PFSK-1 (cell line): Measurements from ENCODE around the gene MEGF11.

ENCODE experiments used
- FOXP2 ChIP-seq: optimal IDR thresholded peaks from 2 replicates; pipeline ENCODE3; 2011; ENCODE audit warnings: borderline replicate concordance, control low read depth, inconsistent platforms; ENCODE audit not compliant: insufficient read depth; ENCODE audit errors: extremely low read length, extremely low read depth
- POLR2AphosphoS5 ChIP-seq: IDR thresholded peaks from 2 replicates; pipeline ENCODE4 v1.6.1; 2012; ENCODE audit warnings: low read depth, mild to moderate bottlenecking, control low read depth, low read length, moderate library complexity
- SIN3A ChIP-seq: IDR thresholded peaks from 2 replicates; pipeline ENCODE4 v1.6.1; 2012; ENCODE audit warnings: mild to moderate bottlenecking, low read length, moderate library complexity, borderline replicate concordance; ENCODE audit not compliant: insufficient read depth
- TAF1 ChIP-seq: IDR thresholded peaks from 2 replicates; pipeline ENCODE4 v1.6.1; 2012; ENCODE audit warnings: low read length, control low read depth, borderline replicate concordance; ENCODE audit not compliant: insufficient read depth
- TF ChIP-seq, protein P1 (sequence below), 2 experiments: IDR thresholded peaks; 2 replicates each; pipeline versions ENCODE4 v1.6.1 to v1.8.0; 2011 to 2012; ENCODE audit warnings: low read depth in 2 of 2, low read length in 2 of 2, control low read depth in 1 of 2, inconsistent platforms in 1 of 2, mild to moderate bottlenecking in 1 of 2, moderate library complexity in 1 of 2; ENCODE audit not compliant: insufficient read depth in 1 of 2

MEGF11 gene

GRCh38 chr15:65963358-65963757 lies 290.2 kb downstream of the MEGF11 start:
- no peak for TF ChIP-seq TAF1
- no peak for TF ChIP-seq SIN3A

GRCh38 chr15:65962187-65962586 lies 291.4 kb downstream of the MEGF11 start:
- TF ChIP-seq, protein P1, sequence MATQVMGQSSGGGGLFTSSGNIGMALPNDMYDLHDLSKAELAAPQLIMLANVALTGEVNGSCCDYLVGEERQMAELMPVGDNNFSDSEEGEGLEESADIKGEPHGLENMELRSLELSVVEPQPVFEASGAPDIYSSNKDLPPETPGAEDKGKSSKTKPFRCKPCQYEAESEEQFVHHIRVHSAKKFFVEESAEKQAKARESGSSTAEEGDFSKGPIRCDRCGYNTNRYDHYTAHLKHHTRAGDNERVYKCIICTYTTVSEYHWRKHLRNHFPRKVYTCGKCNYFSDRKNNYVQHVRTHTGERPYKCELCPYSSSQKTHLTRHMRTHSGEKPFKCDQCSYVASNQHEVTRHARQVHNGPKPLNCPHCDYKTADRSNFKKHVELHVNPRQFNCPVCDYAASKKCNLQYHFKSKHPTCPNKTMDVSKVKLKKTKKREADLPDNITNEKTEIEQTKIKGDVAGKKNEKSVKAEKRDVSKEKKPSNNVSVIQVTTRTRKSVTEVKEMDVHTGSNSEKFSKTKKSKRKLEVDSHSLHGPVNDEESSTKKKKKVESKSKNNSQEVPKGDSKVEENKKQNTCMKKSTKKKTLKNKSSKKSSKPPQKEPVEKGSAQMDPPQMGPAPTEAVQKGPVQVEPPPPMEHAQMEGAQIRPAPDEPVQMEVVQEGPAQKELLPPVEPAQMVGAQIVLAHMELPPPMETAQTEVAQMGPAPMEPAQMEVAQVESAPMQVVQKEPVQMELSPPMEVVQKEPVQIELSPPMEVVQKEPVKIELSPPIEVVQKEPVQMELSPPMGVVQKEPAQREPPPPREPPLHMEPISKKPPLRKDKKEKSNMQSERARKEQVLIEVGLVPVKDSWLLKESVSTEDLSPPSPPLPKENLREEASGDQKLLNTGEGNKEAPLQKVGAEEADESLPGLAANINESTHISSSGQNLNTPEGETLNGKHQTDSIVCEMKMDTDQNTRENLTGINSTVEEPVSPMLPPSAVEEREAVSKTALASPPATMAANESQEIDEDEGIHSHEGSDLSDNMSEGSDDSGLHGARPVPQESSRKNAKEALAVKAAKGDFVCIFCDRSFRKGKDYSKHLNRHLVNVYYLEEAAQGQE (IDR thresholded peaks at IDR 0.05; ENCODE audit: insufficient read depth in 1 of 2, low read depth in 2 of 2, low read length in 2 of 2): no peak

- TF ChIP-seq TAF1 (no peak), SIN3A (no peak), FOXP2 (no peak), POLR2AphosphoS5 (no peak)
- TF ChIP-seq, protein P1 (IDR thresholded peaks at IDR 0.05; ENCODE audit: insufficient read depth in 1 of 2, low read depth in 2 of 2, low read length in 2 of 2): no peak
These were observed 293.0 kb downstream of the MEGF11 start for GRCh38 chr15:65960586-65960985.

GRCh38 chr15:65958835-65959234 lies 294.7 kb downstream of the MEGF11 start:
- TF ChIP-seq, protein P1 (IDR thresholded peaks at IDR 0.05; ENCODE audit: insufficient read depth in 1 of 2, low read depth in 2 of 2, low read length in 2 of 2): no peak
- TF ChIP-seq SIN3A: no peak
- TF ChIP-seq TAF1: no peak
- no peak for TF ChIP-seq FOXP2
- no peak for TF ChIP-seq POLR2AphosphoS5

DNA sequence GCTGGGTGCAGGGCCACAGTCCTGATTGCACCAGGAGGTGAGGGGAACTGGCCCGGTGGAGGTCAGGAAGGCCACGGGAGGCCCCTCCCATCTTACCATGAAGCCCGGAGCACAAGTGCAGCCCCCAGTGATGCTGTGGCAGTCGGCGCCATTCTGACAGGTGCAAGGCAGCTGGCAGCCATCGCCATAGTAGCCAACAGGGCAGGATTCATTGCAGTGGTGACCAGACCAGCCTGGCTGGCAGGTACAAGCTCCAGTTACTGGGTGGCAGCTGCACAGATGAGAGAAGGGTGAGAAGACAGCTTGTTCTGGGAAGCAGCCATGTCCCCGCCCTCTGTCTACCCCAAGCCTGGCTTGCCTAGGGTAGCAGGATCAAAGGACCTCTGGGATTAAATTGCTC lies 296.1 kb downstream of the MEGF11 start:
- TF ChIP-seq SIN3A (no peak), POLR2AphosphoS5 (no peak), TAF1 (no peak), FOXP2 (no peak)
- TF ChIP-seq, protein P1 (IDR thresholded peaks at IDR 0.05; ENCODE audit: insufficient read depth in 1 of 2, low read depth in 2 of 2, low read length in 2 of 2): no peak
